Colonic mucosa (tissue), 4 donors: ENCODE results near the gene FUT8. TPM values are rescaled to one million over a fixed set of nuclear protein-coding genes. Genes with fewer than 3 reads are reported as not detected.
"Not testable (repeated sequence)": the region's sequence is repeated elsewhere in the genome, so short reads cannot be mapped to it uniquely, and the experiment has no call there.

Experiments
- DNase-seq: peaks from one replicate; pipeline ENCODE4 v3.0.0-alpha.2; 2020
- H3K27ac ChIP-seq: fragments of 200-600 bp; one replicate; pipeline ENCODE4 v1.8.0; 2021
- H3K27me3 ChIP-seq: fragments of 200-600 bp; one replicate; pipeline ENCODE4 v1.8.0; 2021
- H3K36me3 ChIP-seq: fragments of 200-600 bp; one replicate; pipeline ENCODE4 v1.8.0; 2021
- H3K4me1 ChIP-seq: fragments of 200-600 bp; one replicate; pipeline ENCODE4 v1.8.0; 2021; ENCODE audit warnings: mild to moderate bottlenecking
- H3K4me3 ChIP-seq: fragments of 200-600 bp; one replicate; pipeline ENCODE4 v1.8.0; 2021
- H3K9ac ChIP-seq, 2 donors: one replicate each; pipeline ENCODE4 v1.7.0; 2013; ENCODE audit warnings: control low read depth in 2 of 2, low read depth in 2 of 2, low read length in 2 of 2
- H3K9me3 ChIP-seq: fragments of 200-600 bp; one replicate; pipeline ENCODE4 v1.8.0; 2021
- CTCF ChIP-seq: fragments of 200-600 bp; IDR thresholded peaks from one replicate; pipeline ENCODE4 v1.8.0; 2022; ENCODE audit warnings: antibody characterized with exemption, mild to moderate bottlenecking
- intact Hi-C: fragments of 100-400 bp; cut with DNase I; formaldehyde crosslinking; loops from one replicate; pipeline ENCODE4 v1.14.1; 2022
- total RNA-seq, 2 donors: library from RNA; stranded (reverse); fragmentation: NEBNext Ultra II Directional in 1 of 2; extraction: Animal tissue kit (Norgen Biotek cat#: 25700) in 1 of 2; gene quantifications; one replicate each; pipeline ENCODE4 v1.2.1, GENCODE V29; 2021
- donor health status: healthy.
- donor health status: DM: no; HTN: no; CAD: no.
- donor health status: DM: no; HTN: no; CAD: no.

FUT8 gene
- total RNA-seq, 2 donors from 2014 or later, result 28.8 to 37.2 TPM

DNA sequence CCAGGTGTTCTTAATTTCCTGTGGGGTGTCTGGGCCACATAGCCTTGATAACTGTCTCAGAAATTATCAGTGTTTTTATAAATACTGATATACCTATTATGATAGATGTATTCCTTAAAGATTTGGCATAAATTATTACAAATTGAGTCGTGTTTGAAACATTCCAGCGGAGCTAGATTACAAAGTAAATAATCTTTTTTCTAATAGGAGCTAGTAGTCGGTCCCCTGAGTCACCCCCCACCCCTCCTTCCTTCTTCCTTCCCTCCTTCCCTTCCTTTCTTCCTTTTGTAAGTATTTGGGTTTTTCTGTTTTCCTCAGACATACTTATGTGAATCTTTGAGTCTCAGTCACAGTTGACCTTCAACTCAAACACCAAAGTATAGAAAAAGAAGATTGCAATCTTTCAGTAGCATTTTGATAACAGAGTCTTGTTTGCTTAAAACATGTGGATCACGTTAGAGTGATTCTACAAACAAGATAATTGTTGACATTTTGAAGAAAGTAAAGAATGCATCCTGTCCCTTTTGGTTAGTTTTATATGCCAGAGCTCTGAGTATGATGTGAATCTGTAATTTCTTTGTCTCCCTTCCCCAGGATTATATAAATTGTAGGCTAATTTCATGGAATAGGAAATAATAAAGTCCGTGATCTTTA is 264.0 kb downstream of the FUT8 start:
- no peak for TF ChIP-seq CTCF
- H3K27ac ChIP-seq, result no peak overlapping the region
- DNase-seq, result no peak
- H3K9ac ChIP-seq, result no peak overlapping the region
- H3K4me1 ChIP-seq, result no peaks in the 10 kb centered on the region
- H3K4me3 ChIP-seq, result no peak overlapping the region
- intact Hi-C loops, result no loop called here
- no peaks in the 10 kb centered on the region for H3K9me3 ChIP-seq
- H3K27me3 ChIP-seq, result no peaks in the 10 kb centered on the region
- H3K36me3 ChIP-seq, result no peaks in the 10 kb centered on the region

DNA sequence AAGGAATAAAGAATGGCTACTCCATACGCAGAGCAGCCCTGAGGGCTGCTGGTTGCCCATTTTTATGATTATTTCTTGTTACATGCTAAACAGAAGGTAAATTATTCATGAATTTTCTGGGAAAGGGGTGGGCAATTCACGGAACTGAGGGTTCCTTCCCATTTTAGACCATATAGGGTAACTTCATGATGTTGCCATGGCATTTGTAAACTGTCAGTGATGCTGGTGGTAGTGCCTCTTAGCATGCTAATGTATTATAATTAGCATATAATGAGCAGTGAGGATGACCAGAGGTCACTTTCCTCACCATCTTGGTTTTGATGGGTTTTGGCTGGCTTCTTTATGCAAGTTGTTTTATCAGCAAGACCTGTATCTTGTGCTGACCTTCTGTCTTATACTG is 273.0 kb downstream of the FUT8 start:
- Histone ChIP-seq H3K27me3 (no peaks in the 10 kb centered on the region), H3K9me3 (no peaks in the 10 kb centered on the region), H3K36me3 (no peaks in the 10 kb centered on the region), H3K9ac (no peak overlapping the region), H3K4me1 (no peaks in the 10 kb centered on the region), H3K27ac (no peak overlapping the region), H3K4me3 (no peak overlapping the region)
- no peak for TF ChIP-seq CTCF
- DNase-seq, result no peak
- intact Hi-C loops, result no loop called here

DNA sequence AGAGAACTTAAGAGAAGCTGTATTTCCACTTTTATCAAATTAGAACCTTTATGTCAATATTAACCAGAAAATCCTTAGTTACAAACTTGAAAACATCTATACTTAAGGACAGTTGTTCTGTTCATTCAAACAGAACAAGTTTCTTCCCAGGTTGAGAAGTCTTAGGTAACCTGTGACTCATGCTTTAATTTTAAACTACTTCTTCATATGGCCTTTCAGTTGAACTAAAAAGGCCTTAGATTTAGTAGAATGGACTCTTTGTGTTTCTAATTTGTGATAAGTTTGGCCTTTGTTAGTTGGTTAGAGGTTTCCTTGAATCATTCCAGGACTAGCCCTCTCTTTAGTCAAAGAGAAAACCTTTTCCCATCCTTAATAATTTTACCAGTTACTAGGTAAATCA is 274.2 kb downstream of the FUT8 start:
- intact Hi-C loops, result no loop called here
- no peaks in the 10 kb centered on the region for H3K9me3 ChIP-seq
- H3K36me3 ChIP-seq, result no peaks in the 10 kb centered on the region
- no peak overlapping the region for H3K27ac ChIP-seq
- no peak overlapping the region for H3K4me3 ChIP-seq
- H3K27me3 ChIP-seq, result no peaks in the 10 kb centered on the region
- no peak for TF ChIP-seq CTCF
- no peak for DNase-seq
- H3K4me1 ChIP-seq, result no peaks in the 10 kb centered on the region
- H3K9ac ChIP-seq, result no peak overlapping the region

GRCh38 chr14:65689070-65689469 is 276.5 kb downstream of the FUT8 start:
- intact Hi-C loops, result no loop called here
- H3K27me3 ChIP-seq, result no peaks in the 10 kb centered on the region
- no peaks in the 10 kb centered on the region for H3K9me3 ChIP-seq
- DNase-seq, result no peak
- no peaks in the 10 kb centered on the region for H3K36me3 ChIP-seq
- H3K4me3 ChIP-seq, result no peak overlapping the region
- H3K9ac ChIP-seq, result no peak overlapping the region
- no peaks in the 10 kb centered on the region for H3K4me1 ChIP-seq
- H3K27ac ChIP-seq, result no peak overlapping the region
- no peak for TF ChIP-seq CTCF

DNA sequence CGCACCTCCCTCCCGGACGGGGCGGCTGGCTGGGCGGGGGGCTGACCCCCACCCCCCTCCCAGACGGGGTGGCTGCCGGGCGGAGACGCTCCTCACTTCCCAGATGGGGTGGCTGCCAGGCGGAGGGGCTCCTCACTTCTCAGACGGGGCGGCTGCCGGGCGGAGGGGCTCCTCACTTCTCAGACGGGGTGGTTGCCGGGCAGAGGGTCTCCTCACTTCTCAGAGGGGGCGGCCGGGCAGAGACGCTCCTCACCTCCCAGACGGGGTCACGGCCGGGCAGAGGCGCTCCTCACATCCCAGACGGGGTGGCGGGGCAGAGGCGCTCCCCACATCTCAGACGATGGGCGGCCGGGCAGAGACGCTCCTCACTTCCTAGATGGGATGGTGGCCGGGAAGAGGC is 280.0 kb downstream of the FUT8 start:
- H3K36me3 ChIP-seq, DNase-seq, H3K4me1 ChIP-seq, H3K27me3 ChIP-seq, H3K9ac ChIP-seq, H3K4me3 ChIP-seq, H3K27ac ChIP-seq, H3K9me3 ChIP-seq, intact Hi-C loops: not testable (repeated sequence)

GRCh38 chr14:65696801-65697200 is 284.3 kb downstream of the FUT8 start:
- intact Hi-C loops, result no loop called here
- DNase-seq, result no peak
- no peaks in the 10 kb centered on the region for H3K9me3 ChIP-seq
- no peak overlapping the region for H3K4me3 ChIP-seq
- no peak for TF ChIP-seq CTCF
- H3K36me3 ChIP-seq, result no peaks in the 10 kb centered on the region
- H3K9ac ChIP-seq, result no peak overlapping the region
- no peak overlapping the region for H3K27ac ChIP-seq
- no peaks in the 10 kb centered on the region for H3K27me3 ChIP-seq
- no peaks in the 10 kb centered on the region for H3K4me1 ChIP-seq
